Measurements from ENCODE around the gene FANCI.

The FANCI gene

DNA sequence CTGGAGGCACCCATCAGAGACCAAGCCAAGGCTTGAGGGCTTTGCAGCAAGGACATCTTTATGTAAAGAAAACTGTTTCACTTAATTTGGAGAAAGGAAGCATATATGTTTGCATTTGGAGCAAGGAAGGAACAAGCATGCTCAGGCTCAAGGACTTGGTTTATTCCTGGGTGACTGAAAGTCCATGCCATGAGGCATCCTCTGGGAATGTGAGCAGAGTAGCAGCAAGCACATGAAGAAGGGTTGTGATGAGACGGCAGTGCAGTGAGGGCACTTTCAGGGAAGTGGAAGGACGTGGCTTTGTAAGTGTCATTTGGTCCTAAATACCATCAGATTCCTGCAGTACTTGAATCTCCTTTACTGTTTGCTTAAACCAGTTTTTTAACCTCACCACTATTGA, 64.0 kb downstream of the FANCI start:
- DNase-seq: no peak

DNA sequence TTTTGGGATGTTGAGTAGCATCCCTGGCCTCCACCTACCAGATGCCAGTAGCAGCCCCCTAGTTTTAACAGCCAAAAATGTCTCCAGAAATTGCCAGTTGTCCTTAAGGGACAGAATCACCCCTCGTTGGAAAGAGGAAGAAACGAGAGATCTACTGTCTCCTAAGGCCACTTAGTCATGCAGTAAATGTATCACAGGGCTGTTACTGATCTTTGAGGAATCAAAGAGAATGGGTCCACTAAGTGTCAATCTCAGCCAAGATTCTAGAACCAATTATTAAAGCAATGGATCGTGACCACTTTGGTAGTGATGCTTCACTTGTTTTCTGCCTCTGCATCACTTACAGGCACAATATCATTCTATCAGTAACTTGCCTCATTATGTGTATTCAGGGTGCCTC, 64.5 kb downstream of the FANCI start:
- peak; percentile 21 to 67 (median 58) for DNase-seq

DNA sequence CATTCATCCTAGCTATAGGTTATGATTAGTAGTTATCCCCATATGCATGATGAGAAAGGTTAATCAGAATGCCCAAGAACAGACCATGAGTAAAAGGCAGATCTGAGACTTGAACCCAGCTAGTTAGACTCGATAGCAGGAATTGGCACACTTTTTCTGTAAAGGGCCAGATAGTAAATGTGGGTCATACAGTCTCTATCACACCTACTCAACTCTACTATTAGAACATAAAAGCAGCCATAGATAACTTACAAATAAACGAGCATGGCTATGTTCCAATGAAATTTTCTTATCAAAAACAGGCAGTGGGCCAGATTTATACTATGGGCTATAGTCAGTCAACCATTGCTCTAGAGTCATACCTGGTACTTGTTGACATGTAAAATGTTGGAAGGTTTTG, 66.2 kb downstream of the FANCI start:
- DNase-seq: no peak

DNA sequence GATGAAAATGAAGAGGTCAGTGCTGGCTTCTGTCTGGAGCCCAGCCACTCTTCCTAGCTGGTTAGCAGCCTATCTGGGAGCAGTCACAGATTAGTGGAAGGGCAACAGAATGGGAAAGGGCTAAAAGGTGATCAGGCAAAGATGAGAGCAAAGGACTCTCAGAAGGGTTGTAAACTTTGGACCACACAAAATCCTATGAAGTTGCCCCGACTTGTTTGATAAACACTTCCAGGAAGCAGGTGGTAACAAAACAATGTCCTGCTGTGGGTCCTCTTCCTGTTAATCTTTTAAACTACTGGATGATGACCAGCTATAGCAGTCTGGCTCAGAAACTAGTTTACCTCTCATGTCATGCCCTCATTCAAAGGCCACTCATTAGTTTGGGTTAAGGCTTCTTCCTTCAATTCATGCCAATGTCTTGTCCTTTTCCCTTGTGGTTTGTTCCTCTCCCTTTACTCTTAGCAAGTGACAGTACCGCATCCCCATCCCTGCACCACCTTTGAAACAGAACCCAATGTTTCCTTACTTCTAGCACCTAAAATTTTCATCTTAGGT, 71.7 kb downstream of the FANCI start:
- no peak for DNase-seq

DNA sequence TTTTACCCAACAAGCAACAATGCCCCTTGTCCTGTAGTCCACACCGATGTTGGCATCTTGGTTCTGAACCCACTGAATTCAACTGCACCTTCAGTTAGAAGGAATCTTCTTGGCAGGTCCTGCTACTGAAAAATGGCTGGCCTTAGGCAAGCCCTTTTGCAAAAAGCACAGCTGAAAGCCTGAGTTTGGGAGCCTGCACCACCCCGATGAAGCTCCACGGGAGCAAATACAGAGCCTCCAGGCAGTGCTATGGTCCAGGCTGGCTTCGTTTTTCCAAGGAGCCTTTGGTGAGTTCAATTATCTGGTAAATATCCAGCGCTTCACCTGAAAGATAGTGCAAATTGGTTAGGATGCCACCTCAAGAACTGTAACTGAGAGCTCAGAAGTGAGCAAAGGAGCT, 72.7 kb downstream of the FANCI start:
- no peak for DNase-seq

DNA sequence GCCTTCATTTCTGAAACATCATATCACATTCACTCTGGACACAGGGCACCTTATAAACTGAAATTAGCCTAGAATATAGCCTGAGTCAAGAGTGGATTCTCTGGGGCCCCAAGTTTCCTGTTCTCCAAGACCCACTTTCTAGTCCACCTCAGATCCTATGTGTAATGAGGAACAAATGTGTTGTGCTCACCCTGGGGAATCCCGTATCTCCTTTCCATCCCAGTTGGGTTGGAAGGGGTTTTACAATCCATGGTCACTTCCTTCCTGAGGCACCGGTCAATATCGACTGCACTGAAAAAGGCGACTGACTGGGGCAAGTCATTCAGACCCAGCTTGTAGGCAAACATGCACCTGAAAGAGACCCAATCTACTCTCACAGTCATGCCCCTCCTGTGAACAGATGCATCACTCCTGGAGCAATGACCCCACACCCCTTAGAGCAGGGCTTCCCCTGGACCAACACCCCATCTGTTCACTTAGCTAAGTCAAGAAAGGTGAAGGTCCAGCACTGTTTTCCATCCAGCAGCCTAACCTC, 73.5 kb downstream of the FANCI start:
- no peak for DNase-seq

DNA sequence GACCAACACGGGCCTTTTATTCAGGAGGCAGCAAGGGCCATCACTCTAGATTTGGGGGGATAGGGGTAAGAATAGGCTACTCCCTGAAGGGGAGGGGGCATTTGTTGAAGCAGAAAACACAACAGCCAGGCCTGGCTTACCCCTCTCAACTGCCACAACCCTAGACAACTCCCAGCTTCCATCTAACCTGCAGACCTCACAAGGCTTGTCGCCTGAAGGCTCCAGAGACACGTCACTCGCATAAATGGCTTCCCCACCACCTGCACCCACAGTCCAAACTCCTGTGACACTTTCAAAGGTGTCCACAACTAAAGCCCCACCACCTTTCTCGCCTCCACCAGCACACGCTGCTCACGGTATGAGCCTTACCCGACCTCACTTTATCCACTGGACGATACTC, 75.9 kb downstream of the FANCI start:
- no peak for DNase-seq

DNA sequence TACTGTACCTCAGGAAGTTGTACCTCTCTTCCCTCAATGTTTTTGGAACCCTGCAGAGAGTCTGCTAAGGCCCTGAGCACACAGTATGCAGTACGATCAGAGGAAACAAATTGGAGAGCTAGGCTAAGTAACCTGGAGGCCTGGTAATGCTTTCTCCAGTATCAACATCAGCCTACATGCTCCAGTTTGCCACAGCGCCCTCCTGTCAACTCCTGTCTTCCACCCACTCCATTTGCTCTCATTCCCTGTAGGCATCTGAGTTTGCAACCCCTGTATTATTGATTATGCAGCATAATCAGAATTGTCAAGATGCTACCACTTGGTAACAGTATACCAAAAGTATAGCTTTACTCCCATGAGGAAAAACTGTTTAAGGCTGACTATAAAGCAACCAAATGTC, 76.4 kb downstream of the FANCI start:
- DNase-seq: no peak

DNA sequence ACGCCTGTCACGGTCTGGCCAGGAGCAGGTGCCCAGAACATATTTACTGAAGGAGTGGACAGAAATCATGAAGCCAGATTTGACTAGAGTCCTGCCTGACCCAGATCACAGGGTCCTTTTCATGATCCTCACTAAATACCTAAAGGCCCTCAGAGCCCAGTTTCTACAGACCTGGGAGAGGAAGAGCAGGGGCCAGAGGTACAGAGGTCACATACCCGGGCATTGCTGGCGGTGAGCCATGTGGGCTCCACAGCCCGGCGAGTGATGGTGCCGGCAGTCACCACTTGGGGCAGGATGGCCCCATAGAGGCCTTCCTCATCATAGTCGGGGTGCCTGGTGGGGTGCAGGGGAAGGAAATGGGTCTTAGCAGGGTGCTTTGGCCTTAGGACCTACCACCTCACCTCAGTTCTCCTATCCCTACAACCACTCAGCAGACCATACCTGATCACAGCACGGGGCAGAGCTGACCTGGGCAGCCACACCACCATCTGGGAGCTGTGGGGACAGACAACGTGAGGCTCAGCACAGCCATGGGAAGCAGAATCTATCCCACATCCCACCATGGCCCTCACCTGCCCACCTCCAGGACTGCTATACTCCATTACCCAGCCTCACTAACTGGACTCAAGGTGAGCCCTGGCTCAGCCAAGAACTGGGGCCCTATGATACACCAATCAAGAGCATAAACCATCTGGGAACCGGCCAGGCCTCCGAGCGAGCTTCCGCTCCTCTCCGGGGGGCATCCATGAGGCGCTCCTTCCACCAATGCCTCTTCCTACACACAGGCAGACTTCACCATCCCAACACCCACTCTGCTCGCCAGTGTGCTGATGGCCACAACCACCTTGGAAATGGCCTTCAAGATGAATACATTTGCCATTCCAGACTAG, 78.0 kb downstream of the FANCI start:
- no peak for DNase-seq

DNA sequence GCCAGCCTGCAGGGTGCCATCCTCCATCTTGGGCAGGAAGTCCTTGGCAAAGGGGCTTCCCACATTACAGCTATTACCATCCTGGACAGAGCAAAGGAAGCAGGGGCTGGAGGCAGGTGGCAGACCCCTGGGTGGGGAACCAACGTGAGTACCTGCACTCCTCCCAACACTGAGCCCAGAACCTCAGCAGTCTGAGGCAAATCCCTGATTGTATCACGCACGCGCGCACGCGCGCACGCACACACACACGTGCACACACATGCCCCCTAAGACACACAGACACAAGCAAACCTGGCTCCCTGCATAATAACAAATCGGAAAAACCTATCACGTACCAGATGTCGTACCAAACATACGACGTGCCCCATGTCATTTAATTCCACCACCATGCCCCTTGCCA, 79.0 kb downstream of the FANCI start:
- no peak for DNase-seq

DNA sequence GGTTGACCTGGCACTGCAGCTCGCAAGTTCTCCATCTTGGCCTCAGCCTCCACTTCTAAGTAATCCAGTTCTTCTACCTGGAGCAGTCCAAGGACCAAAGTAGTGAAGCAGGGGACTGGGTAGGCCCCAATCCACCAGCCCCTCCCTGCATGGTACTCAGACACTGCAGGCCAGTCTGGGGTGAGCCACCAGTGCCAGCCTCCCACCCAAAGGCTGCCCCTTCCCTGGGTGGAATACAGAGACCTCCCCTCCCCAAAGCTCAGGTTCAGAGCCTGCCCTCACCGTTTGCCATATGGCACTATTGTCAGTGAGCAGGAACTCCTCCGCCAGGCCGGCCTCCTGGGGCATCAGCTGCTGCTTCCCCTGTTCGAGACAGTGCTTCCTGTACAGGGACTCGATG, 80.0 kb downstream of the FANCI start:
- no peak for DNase-seq

DNA sequence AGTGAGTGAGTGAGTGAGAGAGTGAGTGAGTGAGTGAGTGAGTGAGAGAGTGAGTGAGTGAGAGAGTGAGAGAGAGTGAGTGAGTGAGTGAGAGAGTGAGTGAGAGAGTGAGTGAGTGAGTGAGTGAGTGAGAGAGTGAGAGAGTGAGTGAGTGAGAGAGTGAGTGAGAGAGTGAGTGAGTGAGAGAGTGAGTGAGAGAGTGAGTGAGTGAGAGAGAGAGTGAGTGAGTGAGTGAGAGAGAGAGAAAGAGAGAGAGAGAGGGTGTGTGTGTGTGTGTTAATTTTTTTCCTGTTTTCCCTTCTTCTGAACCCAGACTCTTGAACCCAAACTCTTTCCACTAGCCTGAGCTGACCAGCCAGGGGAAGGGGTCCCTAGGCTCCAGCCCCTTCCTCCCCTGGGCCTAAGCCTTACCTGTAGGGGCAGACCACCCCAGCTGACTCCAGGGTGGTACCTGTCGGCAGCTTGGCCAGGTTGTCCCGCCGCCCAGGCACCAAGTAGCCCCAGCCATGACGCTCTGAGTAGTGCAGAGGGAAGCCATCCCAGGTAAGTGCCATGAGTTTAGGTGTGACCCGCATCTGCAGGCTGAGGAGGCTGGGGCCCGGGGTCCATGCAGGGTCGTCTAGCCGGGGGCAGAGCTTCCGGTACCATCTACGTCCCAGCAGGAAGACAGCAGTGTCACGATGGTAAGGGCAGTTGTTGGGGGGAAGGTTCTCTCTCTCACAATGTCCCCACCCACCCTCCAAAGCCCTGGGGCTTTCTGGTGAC, 81.4 kb downstream of the FANCI start:
- DNase-seq: no peak

DNA sequence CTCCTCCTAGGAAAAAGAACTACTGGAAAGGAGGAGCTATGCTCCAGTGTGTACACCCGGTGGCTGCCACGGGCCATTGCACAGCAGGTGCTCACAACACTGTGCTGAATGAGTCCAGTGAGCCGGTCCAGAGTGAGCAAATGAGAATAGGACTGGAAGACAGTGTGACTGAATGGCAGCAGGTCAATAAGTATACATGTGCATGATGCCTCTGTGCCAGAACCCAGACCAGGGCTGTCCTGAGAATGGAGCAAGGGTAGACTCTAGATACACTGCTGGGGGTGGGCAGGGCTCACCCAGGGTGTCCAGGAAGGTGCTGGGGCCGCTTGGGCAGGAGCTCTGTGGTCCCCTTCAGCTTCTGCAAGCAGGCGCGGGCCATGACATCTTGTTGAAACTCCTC, 82.5 kb downstream of the FANCI start:
- DNase-seq: no peak

DNA sequence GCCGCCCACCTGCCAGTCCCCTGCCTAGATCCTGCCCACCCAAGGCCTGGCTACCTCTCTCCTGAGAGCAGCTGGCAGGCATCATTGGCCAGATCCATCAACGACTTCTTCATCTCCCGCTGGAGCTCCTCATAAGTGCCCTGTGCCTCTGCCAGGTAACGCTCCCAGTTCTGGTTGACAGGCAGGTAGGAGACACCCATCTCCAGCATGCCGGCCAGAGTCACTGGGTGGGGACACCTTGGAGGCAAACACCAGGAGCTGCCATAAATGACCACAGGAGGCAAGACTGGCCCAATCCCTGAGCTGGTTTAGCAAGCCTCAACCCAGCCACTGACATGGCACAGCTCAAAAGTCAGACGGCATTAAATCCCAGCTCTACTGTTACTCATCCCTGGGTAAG, 83.3 kb downstream of the FANCI start:
- DNase-seq: no peak

DNA sequence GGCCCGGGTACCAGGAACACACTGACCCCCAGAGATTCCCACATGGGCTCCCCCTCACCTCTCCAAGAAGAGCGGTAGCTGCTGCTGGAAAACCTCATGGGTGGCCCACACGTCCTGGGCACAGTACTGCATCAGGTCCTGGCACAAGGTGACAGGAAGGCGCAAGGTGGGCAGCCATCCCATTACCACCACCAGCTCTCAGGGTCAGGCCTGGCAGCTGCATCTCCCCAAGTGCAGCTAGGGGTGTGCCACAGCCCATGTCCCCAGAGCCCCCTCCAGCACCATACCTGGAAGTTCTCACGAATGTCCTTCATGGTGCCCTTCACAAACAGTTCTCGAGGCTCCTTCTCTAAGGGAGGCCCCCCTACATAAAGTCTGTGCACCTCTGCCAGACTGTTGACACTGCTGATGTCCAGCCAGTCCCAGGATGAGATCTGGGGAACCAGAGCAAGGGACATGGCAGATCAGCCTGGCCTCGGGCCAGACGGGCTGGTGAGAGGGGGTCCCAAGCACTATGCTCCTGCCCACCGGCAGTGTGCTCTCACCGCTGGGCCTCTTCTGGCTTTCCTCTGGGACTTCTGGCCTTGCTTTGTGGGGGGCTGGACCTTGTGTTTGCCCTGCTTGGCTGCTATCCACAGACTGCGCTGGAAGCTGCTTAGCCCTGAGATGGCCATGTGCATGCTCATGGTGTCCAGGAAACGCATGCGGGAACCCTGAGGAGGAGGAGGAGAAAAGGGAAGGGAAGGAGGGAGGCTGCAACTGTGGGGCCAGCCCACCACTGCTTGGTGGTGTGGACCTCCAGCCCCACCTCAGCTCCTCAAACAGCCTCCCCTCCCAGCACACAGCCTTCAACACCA, 84.8 kb downstream of the FANCI start:
- no peak for DNase-seq

DNA sequence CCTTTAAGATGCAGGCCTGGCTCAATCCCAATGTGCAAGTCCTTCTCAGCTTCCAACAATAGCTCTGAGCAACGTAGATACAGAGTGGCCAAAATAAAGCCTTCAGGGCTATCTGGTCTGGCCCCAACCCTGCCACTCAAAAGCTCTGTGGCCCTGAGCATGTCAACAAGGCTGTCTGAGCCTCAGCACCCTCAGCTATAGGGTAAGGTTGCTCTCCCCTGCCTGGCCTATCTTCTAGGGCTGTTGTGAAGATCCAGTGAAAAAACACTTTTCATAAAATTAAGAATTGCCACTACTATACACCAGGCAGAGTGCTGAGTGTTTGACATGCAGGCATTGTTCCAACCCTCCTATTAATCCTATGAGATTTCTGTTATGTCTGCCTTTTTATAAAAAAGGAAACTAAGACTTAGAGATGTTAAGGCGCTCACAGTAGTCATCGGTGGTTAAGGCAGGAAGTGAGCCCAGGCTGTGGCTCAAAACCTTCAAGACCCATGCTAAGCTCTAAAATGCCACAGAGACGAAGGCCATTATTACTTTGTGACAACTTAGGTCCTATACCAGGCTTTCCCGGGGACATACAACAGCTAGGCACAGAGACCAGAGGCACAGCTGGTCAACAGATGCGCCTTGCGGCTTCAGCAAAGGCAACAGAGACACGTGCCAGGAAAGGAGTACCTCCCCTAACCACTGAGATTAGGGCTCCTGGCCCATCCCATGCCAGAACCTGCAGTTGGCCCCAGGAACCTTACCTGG, 85.7 kb downstream of the FANCI start:
- no peak for DNase-seq

DNA sequence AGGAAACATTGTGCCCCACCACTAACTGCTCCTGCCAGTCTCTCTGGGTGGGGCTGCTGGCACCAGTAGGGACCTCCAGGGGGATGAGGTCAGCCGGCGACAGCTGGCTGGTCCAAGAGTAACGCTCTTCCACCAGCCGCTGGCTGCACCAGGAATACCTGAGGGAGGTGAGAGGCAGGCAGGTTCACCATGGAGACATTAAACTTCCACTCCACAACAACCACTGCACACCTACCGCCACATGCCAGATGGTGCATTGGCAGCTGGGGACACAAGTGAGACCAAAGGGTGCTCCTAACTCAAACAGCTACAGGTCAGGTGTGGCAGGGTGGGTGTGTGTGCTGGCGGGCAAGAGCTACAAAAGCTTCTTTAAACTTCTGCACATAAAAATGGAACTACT, 86.3 kb downstream of the FANCI start:
- DNase-seq: no peak

DNA sequence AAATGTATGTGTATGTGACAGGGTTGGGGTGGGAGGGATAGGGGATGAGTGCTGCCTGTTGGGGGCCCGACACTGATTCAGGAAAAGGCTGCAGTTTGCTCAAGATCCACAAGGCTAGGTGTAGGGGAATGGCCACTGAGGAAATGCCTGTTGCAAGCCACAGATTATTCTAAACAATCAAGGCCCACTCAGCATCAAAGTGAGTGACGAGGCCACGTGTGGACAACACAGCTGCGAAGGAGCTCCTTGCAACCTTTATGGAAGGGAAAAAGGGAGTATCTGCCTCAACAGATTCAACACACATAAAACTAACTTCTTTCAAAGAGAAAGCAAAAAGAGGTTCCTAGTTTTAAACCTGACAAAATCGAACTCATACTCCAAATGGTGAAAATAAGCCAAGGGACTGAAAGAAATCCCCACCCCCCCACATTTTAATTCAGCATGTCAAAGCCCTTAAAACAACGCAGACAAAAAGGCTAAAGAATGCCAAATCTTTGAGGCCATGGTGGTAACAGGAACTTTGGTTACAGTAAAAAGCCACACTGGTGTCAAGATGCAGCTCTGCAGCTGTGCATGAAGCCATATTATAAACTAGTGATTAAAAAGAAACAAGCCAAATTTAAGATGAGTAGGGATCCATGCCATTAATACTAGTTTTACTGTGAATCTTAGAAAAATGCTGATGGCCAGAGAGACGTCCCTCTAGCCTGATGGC, 87.3 kb downstream of the FANCI start:
- no peak for DNase-seq

DNA sequence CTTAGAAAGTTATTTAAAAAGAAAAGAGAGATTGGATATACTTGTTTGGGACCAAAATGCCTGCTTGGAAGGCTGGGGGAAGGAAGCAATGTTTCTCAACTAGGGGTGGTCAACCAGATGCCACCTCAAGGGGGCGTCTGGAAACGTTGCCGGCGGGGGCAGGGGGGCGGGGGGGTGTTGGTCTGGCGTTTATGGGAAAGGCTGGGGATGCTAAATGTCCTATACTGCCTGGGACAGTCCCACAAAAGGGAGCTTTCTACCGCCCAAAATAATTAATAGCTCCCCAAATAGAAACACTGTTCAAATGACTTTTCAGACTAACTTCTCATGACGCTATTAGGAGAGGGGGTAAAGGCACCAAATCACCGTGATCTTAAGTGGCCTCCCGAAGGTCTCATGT, 88.7 kb downstream of the FANCI start:
- peak in 3 of 4 experiments; percentile 32 to 53 (median 41) for DNase-seq

DNA sequence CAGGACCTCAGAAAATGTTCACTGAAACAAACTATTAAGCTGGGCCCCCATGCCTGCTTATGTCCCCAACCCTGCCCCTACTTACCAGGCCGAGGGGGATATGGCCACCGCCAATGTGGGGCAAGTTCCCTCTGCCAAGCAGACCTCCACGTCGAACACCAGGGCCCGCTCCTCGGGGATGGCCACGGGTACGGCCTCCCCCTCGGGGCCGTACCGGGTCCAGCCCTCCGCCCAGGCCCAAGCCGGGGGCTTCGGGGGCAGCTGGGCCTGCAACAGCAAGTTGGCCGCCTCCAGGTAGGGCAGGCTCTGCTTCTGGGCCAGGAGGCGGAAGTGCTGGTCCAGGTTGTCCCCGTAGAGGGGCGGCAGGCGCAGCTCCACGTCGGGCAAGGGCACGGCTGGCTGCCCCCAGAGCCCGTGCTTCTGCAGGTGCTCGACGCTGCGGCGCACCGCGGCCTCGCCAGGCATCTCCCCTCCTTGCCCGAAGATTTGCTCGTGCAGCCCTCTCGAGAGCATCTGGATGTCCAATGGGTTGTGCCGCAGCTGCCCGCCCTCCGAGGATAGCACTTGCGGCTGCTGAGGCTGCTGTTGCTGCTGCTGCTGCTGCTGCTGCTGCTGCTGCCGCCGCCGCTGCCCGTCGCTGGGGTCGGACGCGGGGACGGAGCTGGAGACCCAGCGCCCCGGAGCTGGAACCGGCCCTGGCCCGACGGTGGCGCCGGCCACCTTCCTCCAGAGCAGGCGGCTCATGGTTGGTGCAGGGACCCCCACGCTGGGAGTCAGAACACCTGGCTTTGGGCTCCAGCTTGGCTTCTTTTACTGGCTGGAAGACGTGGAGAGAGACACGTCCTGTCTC, 89.5 kb downstream of the FANCI start:
- DNase-seq: no peak

Measured in suppressor macrophage (primary cell).